ENCODE measurements around the gene SYT1. TPM values are rescaled to one million over a fixed set of nuclear protein-coding genes. Genes with fewer than 3 reads are reported as not detected.

The SYT1 gene
- total and polyA plus RNA-seq, 2 of the 8 experiments (the other 6 are each of a cell fraction or from before 2014, with no cell fraction given): 11.0 to 34.6 TPM

DNA sequence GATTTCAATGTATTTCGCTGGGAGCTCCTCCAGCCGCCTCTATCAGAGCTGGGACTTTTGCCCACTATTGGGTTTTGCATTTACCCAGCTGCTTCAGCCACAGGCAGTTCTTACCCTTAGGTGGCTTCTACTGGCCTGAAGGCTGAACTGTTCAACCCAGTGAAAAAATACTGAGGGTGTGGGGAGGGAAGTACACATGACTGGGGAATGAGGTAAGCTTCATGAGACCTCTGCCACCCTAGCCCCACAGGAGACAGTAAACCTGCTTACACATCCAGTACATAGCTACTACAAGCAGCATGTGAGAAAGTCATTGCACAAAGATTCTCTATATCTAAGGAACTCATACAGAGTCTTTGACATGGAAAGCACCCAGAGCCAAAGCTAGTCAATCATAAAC, 411.1 kb downstream of the SYT1 start:
- no peaks in the 10 kb centered on the region for H3K23me2 ChIP-seq (ENCODE audit: low read depth, low read length)
- H2BK12ac ChIP-seq (ENCODE audit: low read depth, low read length): no peak overlapping the region
- H2BK120ac ChIP-seq (replicated peaks; ENCODE audit: low read depth, low read length): no peak overlapping the region
- ChIA-PET POLR2A (ENCODE audit: partially characterized antibody) (no interaction called here), CTCF (ENCODE audit: partially characterized antibody) (interaction anchor here (0.9 to 1.4 kb wide), 5 partner anchors 9 to 156 kb away, joined by 3 to 5 read pairs (median 3); no protein-coding TSS in a partner anchor)
- H2BK15ac ChIP-seq (ENCODE audit: low read length): no peak overlapping the region
- FAIRE-seq (no peak), DNase-seq (ENCODE audit: low read depth in 1 of 2, low spot score in 2 of 2) (no peak)
- H2AK5ac ChIP-seq (ENCODE audit: low read depth, low read length): no peak overlapping the region
- H3K4me2 ChIP-seq (ENCODE audit: insufficient read depth in 1 of 2, low read depth in 2 of 2, low read length in 2 of 2): no peak overlapping the region
- no peak overlapping the region for H3K14ac ChIP-seq (ENCODE audit: insufficient read length)
- no peak overlapping the region for H3K4ac ChIP-seq (replicated peaks; ENCODE audit: insufficient read length, low read depth, low read length)
- no peaks in the 10 kb centered on the region for H3K36me3 ChIP-seq (ENCODE audit: control insufficient read depth in 2 of 4, insufficient read depth in 4 of 4, low read length in 3 of 4)
- no peak overlapping the region for H3K18ac ChIP-seq (ENCODE audit: extremely low read depth, low read length)
- 87% methylated on average over 2 of the region's 2 CpGs; no CpG with 5 or more reads in 1 of the 2 experiments for WGBS, 2 experiments (ENCODE audit: extremely low coverage in 1 of 2, insufficient coverage in 1 of 2, insufficient read length in 1 of 2, insufficient replicate concordance in 2 of 2, low coverage in 1 of 2, low lambda C conversion rate in 2 of 2, missing lambda C conversion rate in 1 of 2)
- no peak overlapping the region for H3K23ac ChIP-seq (ENCODE audit: insufficient read length)
- no peak overlapping the region for H2BK5ac ChIP-seq (ENCODE audit: low read depth, low read length)
- no peak overlapping the region for H4K91ac ChIP-seq (replicated peaks; ENCODE audit: insufficient read length, low read length)
- H3K56ac ChIP-seq (replicated peaks; ENCODE audit: insufficient read length, low read depth, low read length): no peak overlapping the region
- H2AFZ ChIP-seq (ENCODE audit: low read length): no peak overlapping the region
- H4K8ac ChIP-seq (ENCODE audit: extremely low read depth, insufficient read depth, low read length): no peak overlapping the region
- H3K79me1 ChIP-seq (ENCODE audit: low read depth, low read length): no peaks in the 10 kb centered on the region
- no peak overlapping the region for H3K4me3 ChIP-seq (ENCODE audit: extremely low read depth in 1 of 4, insufficient read depth in 2 of 4, low read depth in 3 of 4, low read length in 4 of 4)
- no peak overlapping the region for H4K5ac ChIP-seq (ENCODE audit: insufficient read length, low read depth, low read length)
- peaks cover 0 to 4% of the 10 kb centered on the region in 2 experiments for H4K20me1 ChIP-seq (replicated peaks in 1 of 2; ENCODE audit: control insufficient read depth in 1 of 2, insufficient read depth in 2 of 2, low read length in 2 of 2)
- no peaks in the 10 kb centered on the region for H3K27me3 ChIP-seq (replicated peaks in 1 of 4; ENCODE audit: control insufficient read depth in 3 of 4, extremely low read depth in 1 of 4, insufficient read depth in 3 of 4, low read length in 3 of 4)
- H3K4me1 ChIP-seq (replicated peaks in 1 of 4; ENCODE audit: control insufficient read depth in 3 of 4, insufficient read depth in 4 of 4, low read length in 3 of 4): peaks cover 0 to 6% (median 2%) of the 10 kb centered on the region in 4 experiments; a peak in 3 of 7 replicates
- H3K9me3 ChIP-seq (ENCODE audit: insufficient read depth in 2 of 2, low read depth in 1 of 2, low read length in 1 of 2): no peaks in the 10 kb centered on the region
- no peak overlapping the region for H3K9ac ChIP-seq (replicated peaks in 1 of 4; ENCODE audit: extremely low read depth in 1 of 4, low read depth in 3 of 4, low read length in 3 of 4)
- no peaks in the 10 kb centered on the region for H3K79me2 ChIP-seq (ENCODE audit: control insufficient read depth in 1 of 2, insufficient read depth in 2 of 2, low read length in 2 of 2)
- no peak overlapping the region for H2BK20ac ChIP-seq (ENCODE audit: low read length)
- H3K27ac ChIP-seq (ENCODE audit: low read depth, low read length): no peak overlapping the region
- TF ChIP-seq CBX8 (IDR thresholded peaks at IDR 0.05; ENCODE audit: borderline replicate concordance, low read depth, low read length) (no peak), BRCA1 (IDR thresholded peaks at IDR 0.05; ENCODE audit: low read depth, low read length) (no peak), EGR1 (IDR thresholded peaks at IDR 0.05; ENCODE audit: borderline replicate concordance, low read depth, low read length) (no peak), KDM1A (IDR thresholded peaks at IDR 0.05; ENCODE audit: borderline replicate concordance, low read length) (no peak), EZH2 (IDR thresholded peaks at IDR 0.05; ENCODE audit: low read depth, low read length, severe bottlenecking) (no peak), RNF2 (IDR thresholded peaks at IDR 0.05; ENCODE audit: borderline replicate concordance, low read depth, low read length, missing control alignments, poor library complexity, severe bottlenecking) (no peak), TAF1 (IDR thresholded peaks at IDR 0.05; ENCODE audit: low read depth, low read length) (no peak), JUN (IDR thresholded peaks at IDR 0.05; ENCODE audit: low read depth, low read length) (no peak), SRF (IDR thresholded peaks at IDR 0.05; ENCODE audit: low read depth, low read length) (no peak), TCF12 (IDR thresholded peaks at IDR 0.05; ENCODE audit: low read depth, low read length) (no peak), EP300 (IDR thresholded peaks at IDR 0.05; ENCODE audit: borderline replicate concordance in 1 of 2, low read depth in 2 of 2, low read length in 2 of 2) (no peak), SAP30 (IDR thresholded peaks at IDR 0.05; ENCODE audit: insufficient read depth, insufficient replicate concordance, low read length) (no peak), RFX5 (IDR thresholded peaks at IDR 0.05; ENCODE audit: borderline replicate concordance, low read depth, low read length) (no peak)
- TF ChIP-seq, protein P1, sequence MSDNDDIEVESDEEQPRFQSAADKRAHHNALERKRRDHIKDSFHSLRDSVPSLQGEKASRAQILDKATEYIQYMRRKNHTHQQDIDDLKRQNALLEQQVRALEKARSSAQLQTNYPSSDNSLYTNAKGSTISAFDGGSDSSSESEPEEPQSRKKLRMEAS (IDR thresholded peaks at IDR 0.05): no peak

Data from H1 (cell line).